ENCODE data around the gene ALG13.
"Not testable (repeated sequence)": the region's sequence is repeated elsewhere in the genome, so short reads cannot be mapped to it uniquely, and the experiment has no call there.

The ALG13 gene

GRCh38 chrX:111680988-111681779, at the start of gene ALG13:
Gene ALG13 (plus strand): TSS chrX:111681170. CDS start chrX:111681219, 49 bp downstream.
- peak; percentile 88 for DNase-seq (ENCODE audit: low spot score)

- no peak for DNase-seq (ENCODE audit: low spot score)
Observed at GRCh38 chrX:111634823-111635729, 45.9 kb upstream of the ALG13 start.

DNA sequence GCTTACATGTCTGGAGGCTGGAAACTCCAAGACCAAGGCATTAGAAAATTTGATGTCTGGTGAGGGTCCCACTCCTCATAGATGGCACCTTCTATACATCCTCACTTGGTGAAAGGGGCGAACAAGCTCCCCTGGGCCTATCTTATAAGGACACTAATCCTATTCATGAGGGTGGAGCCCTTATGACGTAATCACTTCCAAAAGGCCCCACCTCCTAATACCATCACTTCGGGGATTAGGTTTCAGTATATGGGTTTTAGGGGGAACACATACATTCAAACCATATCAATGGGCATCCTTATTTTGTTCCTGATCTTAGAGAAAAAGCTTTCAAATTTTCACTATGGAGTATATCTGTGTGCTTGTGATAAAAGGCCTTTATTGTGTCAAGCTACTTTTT, 39.0 kb upstream of the ALG13 start:
- no peak for DNase-seq (ENCODE audit: low spot score)

DNA sequence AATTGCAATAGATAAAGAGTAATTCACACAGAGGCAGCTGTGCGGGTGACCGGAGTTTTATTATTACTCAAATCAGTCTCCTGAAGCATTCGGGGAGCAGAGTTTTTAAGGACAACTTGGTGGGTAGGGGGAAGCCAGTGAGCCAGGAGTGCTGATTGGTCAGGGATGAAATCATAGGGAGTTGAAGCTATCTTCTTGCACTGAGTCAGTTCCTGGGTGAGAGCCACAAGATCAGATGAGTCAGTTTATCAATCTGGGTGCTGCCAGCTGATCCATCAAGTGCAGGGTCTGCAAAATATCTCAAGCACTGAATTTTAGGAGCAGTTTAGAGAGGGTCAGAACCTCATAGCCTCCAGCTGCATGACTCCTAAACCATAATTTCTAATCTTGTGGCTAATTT, 35.8 kb upstream of the ALG13 start:
- not testable (repeated sequence) for DNase-seq (ENCODE audit: low spot score)

DNA sequence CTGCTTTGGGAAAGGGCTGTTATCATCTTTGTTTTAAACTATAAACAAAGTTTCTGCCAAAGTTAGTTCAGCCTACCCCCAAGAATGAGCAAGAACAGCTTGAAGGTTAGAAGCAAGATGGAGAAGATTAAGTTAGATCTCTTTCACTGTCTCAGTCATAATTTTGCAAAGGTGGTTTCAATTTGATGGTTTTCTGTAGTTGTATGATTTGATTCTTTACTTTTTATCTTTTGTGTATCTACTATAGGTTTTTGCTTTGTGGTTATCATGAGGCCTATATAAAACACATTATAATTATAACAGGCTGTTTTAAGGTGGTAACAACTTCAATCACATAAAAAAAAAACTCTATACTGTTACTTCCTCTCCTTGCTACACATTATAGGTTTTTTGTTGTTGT, 35.4 kb upstream of the ALG13 start:
- DNase-seq (ENCODE audit: low spot score) = no peak

GRCh38 chrX:111646515-111646914, 34.5 kb upstream of the ALG13 start:
- DNase-seq (ENCODE audit: low spot score) = no peak

DNA sequence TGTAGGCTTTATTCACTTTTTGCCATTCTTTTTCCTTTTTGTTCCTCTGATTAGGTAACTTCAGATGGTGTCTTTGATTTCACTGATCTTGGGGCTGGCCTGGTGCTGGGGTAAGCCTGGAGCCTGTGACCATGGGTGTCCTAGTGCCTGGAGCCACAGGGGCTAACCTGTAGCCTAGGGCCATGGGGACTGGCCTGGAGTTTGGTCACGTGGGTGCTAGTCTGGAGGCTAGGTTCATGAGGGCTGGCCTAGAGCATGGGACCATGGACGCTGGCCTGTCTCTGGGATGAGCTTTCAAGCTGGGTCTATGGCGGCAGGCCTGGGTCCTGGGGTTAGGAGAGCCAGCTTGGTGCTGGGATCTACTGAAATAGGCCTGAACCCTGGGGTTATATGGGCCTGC, 32.2 kb upstream of the ALG13 start:
- DNase-seq (ENCODE audit: low spot score) = no peak

DNA sequence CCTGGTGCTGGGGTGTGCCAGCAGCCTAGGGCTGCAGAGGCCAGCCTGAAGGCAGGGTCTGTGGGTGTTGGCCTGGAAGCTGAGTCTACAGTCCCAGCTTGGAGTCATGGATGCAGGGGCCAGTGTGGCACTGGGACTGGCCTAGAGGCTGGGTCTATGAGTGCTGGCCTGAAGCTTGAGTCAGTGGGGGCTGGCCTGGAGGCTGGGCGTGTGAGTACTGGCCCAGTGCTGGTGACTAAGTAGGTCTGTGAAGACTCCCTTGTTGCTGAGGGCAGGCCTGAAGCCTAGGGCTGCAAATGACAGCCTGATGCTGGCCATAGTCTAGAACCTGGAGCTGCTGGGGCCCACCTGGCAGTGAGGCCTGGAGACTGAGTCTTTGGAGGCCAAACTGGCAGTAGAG, 31.3 kb upstream of the ALG13 start:
- DNase-seq (ENCODE audit: low spot score) = no peak

GRCh38 chrX:111650845-111651244, 30.1 kb upstream of the ALG13 start:
- DNase-seq (ENCODE audit: low spot score) = no peak

DNA sequence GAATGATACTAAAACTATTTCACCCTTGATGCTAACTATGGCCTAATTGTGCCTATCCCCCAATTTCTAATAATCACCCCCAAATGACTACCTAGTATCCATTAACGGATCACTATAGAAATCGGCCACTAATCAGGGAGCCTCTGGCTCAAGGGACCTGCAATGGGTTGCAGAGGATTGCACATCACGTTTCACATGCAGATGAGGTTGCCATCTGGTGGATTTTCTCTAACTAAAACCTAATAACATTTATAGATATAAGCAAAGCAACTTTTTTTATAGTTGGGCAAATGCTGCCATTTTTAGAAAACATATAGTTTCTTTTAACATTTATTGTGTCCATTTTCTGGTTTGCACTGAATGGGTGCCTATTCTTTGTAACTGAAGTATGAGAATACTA, 28.3 kb upstream of the ALG13 start:
- no peak for DNase-seq (ENCODE audit: low spot score)

- DNase-seq (ENCODE audit: low spot score) = no peak
Observed at GRCh38 chrX:111661241-111661640, 19.7 kb upstream of the ALG13 start.

- no peak for DNase-seq (ENCODE audit: low spot score)
Observed at GRCh38 chrX:111662292-111662691, 18.7 kb upstream of the ALG13 start.

DNA sequence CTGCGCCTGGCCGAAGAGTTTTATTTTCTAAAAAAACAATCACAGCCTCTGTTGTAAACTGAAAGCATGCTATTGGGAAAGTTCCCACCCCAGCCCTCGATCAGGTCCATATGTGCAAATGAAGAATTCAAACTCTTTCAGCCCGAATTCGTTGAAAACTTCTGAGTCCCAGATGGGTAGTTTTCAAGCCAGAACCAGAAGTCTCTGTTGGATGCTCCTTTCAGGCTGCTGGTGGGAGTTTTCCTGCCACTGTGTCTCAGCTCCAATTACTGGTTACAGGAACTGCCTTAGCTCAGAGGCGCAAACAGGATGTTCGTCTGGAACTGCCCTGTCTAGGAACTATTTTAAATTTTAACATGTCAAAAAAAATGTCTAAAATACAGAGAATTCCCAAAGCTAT, 9.3 kb upstream of the ALG13 start:
- no peak for DNase-seq (ENCODE audit: low spot score)

DNA sequence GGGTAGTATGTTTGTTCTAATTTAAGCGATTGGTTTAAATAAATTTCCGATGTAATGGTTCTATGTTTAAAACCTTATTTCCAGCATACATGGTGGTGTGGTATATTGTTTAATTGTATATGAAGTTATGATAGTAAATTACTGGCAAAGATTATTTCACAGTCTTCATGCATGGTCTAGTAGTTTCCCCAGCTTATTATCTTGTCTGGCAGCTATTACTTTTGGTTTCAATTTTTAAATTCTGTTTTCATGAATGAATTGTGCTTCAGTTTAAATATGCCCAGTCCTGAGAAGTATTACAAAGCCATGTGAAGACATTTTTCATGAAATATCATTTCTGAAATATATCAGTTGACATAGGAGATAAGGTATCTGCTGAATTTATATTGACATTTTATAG, 6.3 kb downstream of the ALG13 start:
- no peak for DNase-seq (ENCODE audit: low spot score)

GRCh38 chrX:111695297-111695880, 14.4 kb downstream of the ALG13 start:
- DNase-seq (ENCODE audit: low spot score) = no peak

GRCh38 chrX:111719426-111720210, 38.6 kb downstream of the ALG13 start:
- no peak for DNase-seq (ENCODE audit: low spot score)

GRCh38 chrX:111728096-111728495, 47.1 kb downstream of the ALG13 start:
- no peak for DNase-seq (ENCODE audit: low spot score)

- DNase-seq (ENCODE audit: low spot score) = no peak
Observed at GRCh38 chrX:111731351-111731750, 50.4 kb downstream of the ALG13 start.

GRCh38 chrX:111736571-111736970, 55.6 kb downstream of the ALG13 start:
- no peak for DNase-seq (ENCODE audit: low spot score)

DNA sequence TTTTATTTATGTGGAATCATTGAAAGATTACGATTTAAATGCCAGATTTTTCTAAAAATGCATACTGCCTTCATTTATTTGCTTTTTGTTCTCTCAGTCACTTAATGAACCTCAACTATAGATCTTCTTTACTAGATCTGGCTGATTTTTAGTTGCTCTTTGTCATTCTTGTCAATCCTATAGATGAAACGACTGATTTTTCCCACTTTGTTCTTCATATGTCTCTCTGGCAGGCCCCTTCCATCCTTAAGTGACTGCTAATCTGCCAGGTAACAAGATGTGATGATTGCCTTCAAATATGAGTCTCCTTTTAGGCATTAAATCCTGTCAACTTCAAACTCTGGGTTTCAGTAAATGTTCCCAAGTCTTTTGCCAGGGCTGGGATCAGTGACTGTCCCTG, 61.0 kb downstream of the ALG13 start:
- DNase-seq (ENCODE audit: low spot score) = no peak

- DNase-seq (ENCODE audit: low spot score) = no peak
Observed at GRCh38 chrX:111743316-111743715, 62.3 kb downstream of the ALG13 start.

- no peak for DNase-seq (ENCODE audit: low spot score)
Observed at GRCh38 chrX:111756486-111756885, 75.5 kb downstream of the ALG13 start.
